Thyroid gland (tissue), 4 donors: ENCODE results near the gene IER2.

Source experiments
- POLR2A ChIP-seq, 2 donors: fragments of 450-650 bp; IDR thresholded peaks; one replicate each; pipeline ENCODE4 v1.6.1; 2017; ENCODE audit warnings: antibody characterized with exemption in 2 of 2, mild to moderate bottlenecking in 2 of 2, moderate library complexity in 1 of 2
- TF ChIP-seq, protein P1 (sequence below), 6 experiments: fragments of 200-600 bp in 3 of 6; fragments of 450-650 bp in 3 of 6; sonication (generic) in 3 of 6; IDR thresholded peaks; one replicate each; pipeline ENCODE4 v1.5.1; 2016 to 2019; ENCODE audit warnings: antibody characterized with exemption in 6 of 6, mild to moderate bottlenecking in 2 of 6, inconsistent platforms in 1 of 6, moderate library complexity in 1 of 6

DNA sequence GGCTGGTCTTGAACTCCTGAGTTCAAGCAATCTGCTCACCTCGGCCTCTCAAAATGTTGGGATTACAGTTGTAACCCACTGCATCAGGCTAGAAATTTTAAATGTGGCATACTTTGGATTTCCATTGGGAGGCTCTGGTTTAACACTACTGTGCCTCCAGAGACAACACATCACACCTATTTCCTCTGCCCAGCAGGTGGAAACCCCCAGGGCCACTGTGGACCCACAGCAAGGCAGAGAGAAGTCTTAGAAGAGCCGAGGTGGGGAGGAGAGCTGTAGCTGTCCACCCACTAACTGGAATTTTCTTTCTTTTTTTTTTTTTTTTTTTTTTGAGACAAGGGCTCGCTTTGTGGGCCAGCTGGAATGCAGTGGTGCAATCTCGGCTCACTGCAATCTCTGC lies 39.4 kb downstream of the IER2 start:
- TF ChIP-seq, protein P1, sequence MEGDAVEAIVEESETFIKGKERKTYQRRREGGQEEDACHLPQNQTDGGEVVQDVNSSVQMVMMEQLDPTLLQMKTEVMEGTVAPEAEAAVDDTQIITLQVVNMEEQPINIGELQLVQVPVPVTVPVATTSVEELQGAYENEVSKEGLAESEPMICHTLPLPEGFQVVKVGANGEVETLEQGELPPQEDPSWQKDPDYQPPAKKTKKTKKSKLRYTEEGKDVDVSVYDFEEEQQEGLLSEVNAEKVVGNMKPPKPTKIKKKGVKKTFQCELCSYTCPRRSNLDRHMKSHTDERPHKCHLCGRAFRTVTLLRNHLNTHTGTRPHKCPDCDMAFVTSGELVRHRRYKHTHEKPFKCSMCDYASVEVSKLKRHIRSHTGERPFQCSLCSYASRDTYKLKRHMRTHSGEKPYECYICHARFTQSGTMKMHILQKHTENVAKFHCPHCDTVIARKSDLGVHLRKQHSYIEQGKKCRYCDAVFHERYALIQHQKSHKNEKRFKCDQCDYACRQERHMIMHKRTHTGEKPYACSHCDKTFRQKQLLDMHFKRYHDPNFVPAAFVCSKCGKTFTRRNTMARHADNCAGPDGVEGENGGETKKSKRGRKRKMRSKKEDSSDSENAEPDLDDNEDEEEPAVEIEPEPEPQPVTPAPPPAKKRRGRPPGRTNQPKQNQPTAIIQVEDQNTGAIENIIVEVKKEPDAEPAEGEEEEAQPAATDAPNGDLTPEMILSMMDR (IDR thresholded peaks at IDR 0.05) = no peak
- no peak for TF ChIP-seq POLR2A (IDR thresholded peaks at IDR 0.05)
